BJ (cell line): Measurements from ENCODE around the gene PIP5K1B. TPM values are rescaled to one million over a fixed set of nuclear protein-coding genes. Genes with fewer than 3 reads are reported as not detected.

ENCODE experiments used
- CTCF ChIA-PET: fragments of 350-600 bp; formaldehyde crosslinking; extraction: SDS; loops from one replicate; lab custom pipeline; 2021; ENCODE audit warnings: antibody characterized with exemption, inconsistent platforms; lab: Yijun Ruan, JAX
- POLR2A ChIA-PET: fragments of 300-600 bp; sonication (Branson Sonifier 250); formaldehyde crosslinking; extraction: SDS; loops from one replicate; lab custom pipeline; 2021; ENCODE audit warnings: antibody characterized with exemption; lab: Charles Lee
- DNase-seq: peaks from one replicate; pipeline ENCODE4 v3.0.0-alpha.2; 2011; ENCODE audit warnings: low read depth
- H3K27me3 ChIP-seq: 2 replicates; pipeline ENCODE4 v1.6.0; 2011; ENCODE audit warnings: low read length; ENCODE audit not compliant: control insufficient read depth, insufficient read depth
- H3K36me3 ChIP-seq: 2 replicates; pipeline ENCODE4 v1.5.1; 2011; ENCODE audit warnings: low read length; ENCODE audit not compliant: control insufficient read depth, insufficient read depth
- H3K4me3 ChIP-seq: 2 replicates; pipeline ENCODE4 v1.5.1; 2011; ENCODE audit warnings: low read depth, mild to moderate bottlenecking, control low read depth, low read length
- polyA plus RNA-seq: library from polyadenylated mRNA; depleted of rRNA; stranded (reverse); fragments of >200 nt; gene quantifications from 2 replicates; pipeline ENCODE4 v1.2.3, GENCODE V29; 2011
- TF ChIP-seq, protein P1 (sequence below): IDR thresholded peaks from 2 replicates; pipeline ENCODE4 v1.5.1; 2011; ENCODE audit warnings: low read depth, mild to moderate bottlenecking, control low read depth, inconsistent platforms, low read length, moderate library complexity; ENCODE audit not compliant: insufficient read depth

Gene PIP5K1B
- polyA plus RNA-seq, 1 experiment = not detected

DNA sequence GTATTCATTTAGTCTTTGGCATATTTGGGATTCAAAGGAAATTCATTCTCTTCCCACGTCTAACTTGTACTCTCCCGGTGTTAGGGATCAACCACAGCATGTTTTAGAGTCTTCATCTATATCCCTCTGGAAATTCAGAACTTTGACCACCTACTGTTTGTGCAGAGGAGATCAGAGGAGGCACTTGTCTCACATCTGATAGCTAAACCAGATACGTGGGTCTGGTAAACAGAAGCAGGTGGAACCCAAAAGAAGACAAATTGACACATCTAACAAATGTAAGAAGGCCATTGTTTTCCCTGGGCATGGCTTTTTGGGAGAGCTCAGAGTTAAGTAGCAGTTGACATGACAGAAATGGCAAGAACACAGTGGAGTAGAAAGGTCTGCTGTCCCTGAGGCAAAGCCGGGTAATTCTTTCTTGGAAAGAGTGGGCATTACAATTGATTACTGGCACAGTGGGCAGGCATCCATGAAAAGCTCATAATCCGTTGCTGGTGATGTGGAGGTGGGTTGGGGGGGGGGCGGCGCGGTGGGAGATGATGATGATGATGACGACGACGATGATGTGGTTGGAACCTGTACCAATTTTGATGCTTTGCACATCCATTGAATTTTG, 27.5 kb downstream of the PIP5K1B start:
- CTCF ChIA-PET = no interaction called here

GRCh38 chr9:68733021-68733405, 28.0 kb downstream of the PIP5K1B start:
- ChIA-PET CTCF (no interaction called here), POLR2A (no interaction called here)
- H3K36me3 ChIP-seq = no peaks in the 10 kb centered on the region
- no peak overlapping the region for H3K4me3 ChIP-seq
- peaks cover 1% of the 10 kb centered on the region; the same call in 1 of the 2 replicates for H3K27me3 ChIP-seq
- TF ChIP-seq, protein P1, sequence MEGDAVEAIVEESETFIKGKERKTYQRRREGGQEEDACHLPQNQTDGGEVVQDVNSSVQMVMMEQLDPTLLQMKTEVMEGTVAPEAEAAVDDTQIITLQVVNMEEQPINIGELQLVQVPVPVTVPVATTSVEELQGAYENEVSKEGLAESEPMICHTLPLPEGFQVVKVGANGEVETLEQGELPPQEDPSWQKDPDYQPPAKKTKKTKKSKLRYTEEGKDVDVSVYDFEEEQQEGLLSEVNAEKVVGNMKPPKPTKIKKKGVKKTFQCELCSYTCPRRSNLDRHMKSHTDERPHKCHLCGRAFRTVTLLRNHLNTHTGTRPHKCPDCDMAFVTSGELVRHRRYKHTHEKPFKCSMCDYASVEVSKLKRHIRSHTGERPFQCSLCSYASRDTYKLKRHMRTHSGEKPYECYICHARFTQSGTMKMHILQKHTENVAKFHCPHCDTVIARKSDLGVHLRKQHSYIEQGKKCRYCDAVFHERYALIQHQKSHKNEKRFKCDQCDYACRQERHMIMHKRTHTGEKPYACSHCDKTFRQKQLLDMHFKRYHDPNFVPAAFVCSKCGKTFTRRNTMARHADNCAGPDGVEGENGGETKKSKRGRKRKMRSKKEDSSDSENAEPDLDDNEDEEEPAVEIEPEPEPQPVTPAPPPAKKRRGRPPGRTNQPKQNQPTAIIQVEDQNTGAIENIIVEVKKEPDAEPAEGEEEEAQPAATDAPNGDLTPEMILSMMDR = no peak
- no peak for DNase-seq

More for the DNA sequence above, 27.5 kb downstream of the PIP5K1B start:
- Histone ChIP-seq H3K4me3 (no peak overlapping the region), H3K36me3 (no peaks in the 10 kb centered on the region), H3K27me3 (peaks cover 1% of the 10 kb centered on the region; the same call in 1 of the 2 replicates)
- TF ChIP-seq, protein P1 = no peak
- POLR2A ChIA-PET = no interaction called here
- DNase-seq = no peak

DNA sequence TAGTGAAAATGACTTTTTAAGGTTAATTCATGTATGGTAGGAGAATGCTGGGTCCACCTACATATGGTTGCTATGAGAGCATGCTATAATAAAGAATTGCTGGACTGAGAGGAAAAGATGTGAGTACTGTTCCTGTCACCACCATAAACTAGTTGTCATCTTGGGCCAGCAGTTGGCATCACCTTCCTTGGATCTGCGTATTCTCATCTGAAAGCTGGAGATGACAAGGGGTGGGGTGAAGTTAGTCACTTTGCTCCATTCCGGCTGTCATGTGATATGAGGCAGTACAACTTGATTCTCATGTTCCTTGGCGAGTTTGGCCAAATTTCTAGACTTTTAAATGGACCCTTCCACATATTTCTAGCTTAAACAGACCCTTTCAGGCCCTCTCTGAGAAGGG, 33.3 kb downstream of the PIP5K1B start:
- POLR2A ChIA-PET = no interaction called here
- no peak for DNase-seq
- TF ChIP-seq, protein P1 = no peak
- Histone ChIP-seq H3K27me3 (no peaks in the 10 kb centered on the region; the same call in 1 of the 2 replicates), H3K36me3 (no peaks in the 10 kb centered on the region), H3K4me3 (no peak overlapping the region)
- CTCF ChIA-PET = no interaction called here

DNA sequence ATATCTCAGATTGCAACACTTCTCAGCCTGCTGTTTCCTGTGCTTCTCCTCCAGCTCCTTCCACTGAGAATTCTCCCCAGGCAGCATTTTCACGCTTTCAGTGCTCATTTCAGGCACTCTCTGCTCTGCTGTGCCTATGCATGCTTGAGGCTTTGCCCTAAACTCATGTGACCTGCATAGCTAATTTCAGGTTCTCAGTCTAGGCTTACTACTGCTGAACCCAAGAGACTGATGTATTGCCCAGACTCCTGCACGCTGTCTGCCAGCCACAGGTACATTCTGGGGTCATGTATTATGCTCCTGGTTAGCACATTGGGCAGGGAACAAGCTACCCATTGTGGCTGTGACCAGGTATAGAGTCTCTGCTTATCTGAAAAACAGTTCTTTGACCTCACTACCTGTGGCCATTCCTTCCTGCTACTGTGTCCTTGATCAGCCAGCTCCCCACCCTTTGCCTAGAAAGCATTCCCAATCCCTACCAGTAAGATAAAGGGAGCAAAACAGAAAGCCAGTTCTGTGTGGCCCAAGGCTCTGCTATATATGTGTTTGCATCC, 34.7 kb downstream of the PIP5K1B start:
- CTCF ChIA-PET = interaction anchor here (1.5 kb wide), 1 partner anchor 9 kb away, joined by 5 read pairs; no protein-coding TSS in a partner anchor
- TF ChIP-seq, protein P1 = no peak
- Histone ChIP-seq H3K4me3 (no peak overlapping the region), H3K36me3 (no peaks in the 10 kb centered on the region), H3K27me3 (no peaks in the 10 kb centered on the region; the same call in 1 of the 2 replicates)
- no peak for DNase-seq
- POLR2A ChIA-PET = no interaction called here

- no peaks in the 10 kb centered on the region; the same call in 1 of the 2 replicates for H3K27me3 ChIP-seq
- TF ChIP-seq, protein P1 = no peak
- no peaks in the 10 kb centered on the region for H3K36me3 ChIP-seq
- POLR2A ChIA-PET = no interaction called here
- H3K4me3 ChIP-seq = no peak overlapping the region
- CTCF ChIA-PET = interaction anchor here (0.5 to 1.5 kb wide), 2 partner anchors 10 to 17 kb away, joined by 3 to 5 read pairs; no protein-coding TSS in a partner anchor
- no peak for DNase-seq
Observed at GRCh38 chr9:68740561-68740960, 35.5 kb downstream of the PIP5K1B start.
